ENCODE data around the gene KCND3.

KCND3 gene

GRCh38 chr1:111852261-111852721 lies 137.2 kb downstream of the KCND3 start:
- no peak for FAIRE-seq
- no peak for DNase-seq (ENCODE audit: insufficient read length)
- no peak for TF ChIP-seq TAF1 (IDR thresholded peaks at IDR 0.05; ENCODE audit: borderline replicate concordance, low read depth, low read length)
- no peak for TF ChIP-seq POLR2AphosphoS5 (IDR thresholded peaks at IDR 0.05; ENCODE audit: low read depth, low read length)

GRCh38 chr1:111851552-111851951 lies 137.9 kb downstream of the KCND3 start:
- TF ChIP-seq POLR2A (IDR thresholded peaks at IDR 0.05; ENCODE audit: low read depth, low read length), result no peak
- DNase-seq (ENCODE audit: insufficient read length), result no peak
- no peak for FAIRE-seq

- TF ChIP-seq TAF1 (IDR thresholded peaks at IDR 0.05; ENCODE audit: borderline replicate concordance, low read depth, low read length) (no peak), POLR2AphosphoS5 (IDR thresholded peaks at IDR 0.05; ENCODE audit: low read depth, low read length) (no peak), POLR2A (IDR thresholded peaks at IDR 0.05; ENCODE audit: low read depth, low read length) (no peak)
- FAIRE-seq (no peak), DNase-seq (ENCODE audit: insufficient read length) (no peak)
Observed at GRCh38 chr1:111850109-111850508, 139.4 kb downstream of the KCND3 start.

GRCh38 chr1:111848852-111849545 lies 140.5 kb downstream of the KCND3 start:
- FAIRE-seq (no peak), DNase-seq (ENCODE audit: insufficient read length) (no peak)
- TF ChIP-seq TAF1 (IDR thresholded peaks at IDR 0.05; ENCODE audit: borderline replicate concordance, low read depth, low read length) (no peak), POLR2AphosphoS5 (IDR thresholded peaks at IDR 0.05; ENCODE audit: low read depth, low read length) (no peak), POLR2A (IDR thresholded peaks at IDR 0.05; ENCODE audit: low read depth, low read length) (no peak)

- TF ChIP-seq POLR2A (IDR thresholded peaks at IDR 0.05; ENCODE audit: low read depth, low read length), result no peak
- no peak for TF ChIP-seq POLR2AphosphoS5 (IDR thresholded peaks at IDR 0.05; ENCODE audit: low read depth, low read length)
- TF ChIP-seq TAF1 (IDR thresholded peaks at IDR 0.05; ENCODE audit: borderline replicate concordance, low read depth, low read length), result no peak
- FAIRE-seq (no peak), DNase-seq (ENCODE audit: insufficient read length) (no peak)
Observed at GRCh38 chr1:111847466-111847865, 142.0 kb downstream of the KCND3 start.

- DNase-seq (ENCODE audit: insufficient read length) (no peak), FAIRE-seq (no peak)
- TF ChIP-seq TAF1 (IDR thresholded peaks at IDR 0.05; ENCODE audit: borderline replicate concordance, low read depth, low read length), result no peak
- no peak for TF ChIP-seq POLR2A (IDR thresholded peaks at IDR 0.05; ENCODE audit: low read depth, low read length)
- TF ChIP-seq POLR2AphosphoS5 (IDR thresholded peaks at IDR 0.05; ENCODE audit: low read depth, low read length), result no peak
Observed at GRCh38 chr1:111846842-111847241, 142.6 kb downstream of the KCND3 start.

GRCh38 chr1:111843177-111843576 lies 146.3 kb downstream of the KCND3 start:
- DNase-seq (ENCODE audit: insufficient read length) (no peak), FAIRE-seq (no peak)
- TF ChIP-seq POLR2AphosphoS5 (IDR thresholded peaks at IDR 0.05; ENCODE audit: low read depth, low read length) (no peak), TAF1 (IDR thresholded peaks at IDR 0.05; ENCODE audit: borderline replicate concordance, low read depth, low read length) (no peak), POLR2A (IDR thresholded peaks at IDR 0.05; ENCODE audit: low read depth, low read length) (no peak)

GRCh38 chr1:111842411-111842810 lies 147.1 kb downstream of the KCND3 start:
- TF ChIP-seq POLR2A (IDR thresholded peaks at IDR 0.05; ENCODE audit: low read depth, low read length) (no peak), POLR2AphosphoS5 (IDR thresholded peaks at IDR 0.05; ENCODE audit: low read depth, low read length) (no peak), TAF1 (IDR thresholded peaks at IDR 0.05; ENCODE audit: borderline replicate concordance, low read depth, low read length) (no peak)
- FAIRE-seq (no peak), DNase-seq (ENCODE audit: insufficient read length) (no peak)

GRCh38 chr1:111841746-111842145 lies 147.7 kb downstream of the KCND3 start:
- FAIRE-seq (no peak), DNase-seq (ENCODE audit: insufficient read length) (no peak)
- TF ChIP-seq POLR2A (IDR thresholded peaks at IDR 0.05; ENCODE audit: low read depth, low read length), result no peak
- TF ChIP-seq POLR2AphosphoS5 (IDR thresholded peaks at IDR 0.05; ENCODE audit: low read depth, low read length), result no peak
- TF ChIP-seq TAF1 (IDR thresholded peaks at IDR 0.05; ENCODE audit: borderline replicate concordance, low read depth, low read length), result no peak

GRCh38 chr1:111841189-111841588 lies 148.3 kb downstream of the KCND3 start:
- no peak for DNase-seq (ENCODE audit: insufficient read length)
- FAIRE-seq, result no peak
- TF ChIP-seq TAF1 (IDR thresholded peaks at IDR 0.05; ENCODE audit: borderline replicate concordance, low read depth, low read length) (no peak), POLR2AphosphoS5 (IDR thresholded peaks at IDR 0.05; ENCODE audit: low read depth, low read length) (no peak), POLR2A (IDR thresholded peaks at IDR 0.05; ENCODE audit: low read depth, low read length) (no peak)

- FAIRE-seq, result no peak
- no peak for DNase-seq (ENCODE audit: insufficient read length)
- TF ChIP-seq POLR2A (IDR thresholded peaks at IDR 0.05; ENCODE audit: low read depth, low read length) (no peak), TAF1 (IDR thresholded peaks at IDR 0.05; ENCODE audit: borderline replicate concordance, low read depth, low read length) (no peak), POLR2AphosphoS5 (IDR thresholded peaks at IDR 0.05; ENCODE audit: low read depth, low read length) (no peak)
Observed at GRCh38 chr1:111837393-111837792, 152.1 kb downstream of the KCND3 start.

- DNase-seq (ENCODE audit: insufficient read length) (no peak), FAIRE-seq (no peak)
- TF ChIP-seq POLR2A (IDR thresholded peaks at IDR 0.05; ENCODE audit: low read depth, low read length) (no peak), POLR2AphosphoS5 (IDR thresholded peaks at IDR 0.05; ENCODE audit: low read depth, low read length) (no peak), TAF1 (IDR thresholded peaks at IDR 0.05; ENCODE audit: borderline replicate concordance, low read depth, low read length) (no peak)
Observed at GRCh38 chr1:111836111-111836510, 153.4 kb downstream of the KCND3 start.

All from GM12892 (cell line).